SK-N-SH treated with all-trans-retinoic acid at 6 μM for 48 hours (cell line): ENCODE measurements around the gene AOX1.

Experiments used
- PATZ1 ChIP-seq: fragments of 250-450 bp; sonication (Bioruptor Pico); IDR thresholded peaks from 2 replicates; pipeline ENCODE4 v1.8.0; 2020; ENCODE audit warnings: mild to moderate bottlenecking, moderate library complexity, borderline replicate concordance
- SNAI2 ChIP-seq: fragments of 250-450 bp; sonication (Bioruptor Pico); IDR thresholded peaks from 2 replicates; pipeline ENCODE4 v1.5.0; 2020; ENCODE audit warnings: mild to moderate bottlenecking, moderate library complexity
- ZFP3 ChIP-seq: fragments of 250-450 bp; sonication (Bioruptor Pico); IDR thresholded peaks from 2 replicates; pipeline ENCODE4 v1.5.0; 2020; ENCODE audit warnings: mild to moderate bottlenecking, moderate library complexity
- ZFP30 ChIP-seq: fragments of 450-650 bp; formaldehyde crosslinking; IDR thresholded peaks from 2 replicates; pipeline ENCODE4 v1.5.0; 2022; ENCODE audit warnings: mild to moderate bottlenecking, moderate library complexity
- ZNF565 ChIP-seq: fragments of 450-650 bp; formaldehyde crosslinking; conservative IDR thresholded peaks from 2 replicates; pipeline ENCODE4 v1.5.0; 2020; ENCODE audit warnings: low read depth, mild to moderate bottlenecking, moderate library complexity
- ZNF70 ChIP-seq: fragments of 450-650 bp; formaldehyde crosslinking; IDR thresholded peaks from 2 replicates; pipeline ENCODE4 v1.5.0; 2020; ENCODE audit warnings: mild to moderate bottlenecking, moderate library complexity

GRCh38 chr2:200702044-200702443 is 116.2 kb downstream of the AOX1 start:
- TF ChIP-seq PATZ1 (no peak), SNAI2 (CRISPR knock-in tag) (no peak), ZNF70 (CRISPR knock-in tag) (no peak), ZFP3 (CRISPR knock-in tag) (no peak), ZFP30 (CRISPR knock-in tag) (no peak), ZNF565 (CRISPR knock-in tag) (no peak)
